A549 (cell line): Measurements from ENCODE around the gene PSMD7.

Experiments used
- EP300 ChIP-seq, 2 experiments: fragments of >200 bp; sonication (Bioruptor Twin); formaldehyde crosslinking; IDR thresholded peaks; 2 replicates in 1 of 2; 3 replicates in 1 of 2; pipeline ENCODE4 v1.6.1; 2016 to 2017
- FOSB ChIP-seq: fragments of 250-450 bp; sonication (Bioruptor Pico); IDR thresholded peaks from 2 replicates; pipeline ENCODE4 v1.5.0; 2020; ENCODE audit warnings: mild to moderate bottlenecking, moderate library complexity
- HOXA7 ChIP-seq: fragments of 250-450 bp; sonication (Bioruptor Pico); IDR thresholded peaks from 2 replicates; pipeline ENCODE4 v1.5.0; 2020; ENCODE audit warnings: mild to moderate bottlenecking, moderate library complexity
- MAX ChIP-seq: IDR thresholded peaks from 2 replicates; pipeline ENCODE4 v1.6.1; 2012
- MAZ ChIP-seq: fragments of 150-350 bp; IDR thresholded peaks from 2 replicates; pipeline ENCODE4 v1.6.1; 2014; ENCODE audit warnings: antibody characterized with exemption, low read depth, low read length, borderline replicate concordance
- POLR2A ChIP-seq: IDR thresholded peaks from 2 replicates; pipeline ENCODE4 v1.6.1; 2012; ENCODE audit warnings: mild to moderate bottlenecking, low read length
- RAD21 ChIP-seq, 2 experiments: fragments of >200 bp in 1 of 2; sonication (Bioruptor Twin) in 1 of 2; formaldehyde crosslinking in 1 of 2; IDR thresholded peaks in 1 of 2; conservative IDR thresholded peaks in 1 of 2; 2 replicates in 1 of 2; 3 replicates in 1 of 2; pipeline ENCODE4 v1.6.1; 2012 to 2018; ENCODE audit warnings: inconsistent platforms in 1 of 2
- REST ChIP-seq: fragments of 200-600 bp; sonication (generic); IDR thresholded peaks from 2 replicates; pipeline ENCODE4 v1.6.1; 2016; ENCODE audit warnings: antibody characterized with exemption, mild to moderate bottlenecking, moderate library complexity
- RNF2 ChIP-seq: fragments of 200-600 bp; sonication (generic); IDR thresholded peaks from 2 replicates; pipeline ENCODE4 v1.6.1; 2016; ENCODE audit warnings: low read depth, mild to moderate bottlenecking, antibody characterized with exemption, moderate library complexity, borderline replicate concordance
- TF ChIP-seq, protein P1 (sequence below): fragments of >200 bp; sonication (Bioruptor Twin); formaldehyde crosslinking; IDR thresholded peaks from 3 replicates; pipeline ENCODE4 v1.5.1; 2016
- TF ChIP-seq, protein P2 (sequence below): IDR thresholded peaks from 2 replicates; pipeline ENCODE4 v1.6.1; 2012
- TF ChIP-seq, protein P3 (sequence below): fragments of 450-650 bp; IDR thresholded peaks from 2 replicates; pipeline ENCODE4 v1.6.1; 2014; ENCODE audit warnings: antibody characterized with exemption
- TF ChIP-seq, protein P4 (sequence below): fragments of 250-450 bp; sonication (Bioruptor Pico); IDR thresholded peaks from 2 replicates; pipeline ENCODE4 v1.5.0; 2021; ENCODE audit warnings: mild to moderate bottlenecking, moderate library complexity, borderline replicate concordance

DNA sequence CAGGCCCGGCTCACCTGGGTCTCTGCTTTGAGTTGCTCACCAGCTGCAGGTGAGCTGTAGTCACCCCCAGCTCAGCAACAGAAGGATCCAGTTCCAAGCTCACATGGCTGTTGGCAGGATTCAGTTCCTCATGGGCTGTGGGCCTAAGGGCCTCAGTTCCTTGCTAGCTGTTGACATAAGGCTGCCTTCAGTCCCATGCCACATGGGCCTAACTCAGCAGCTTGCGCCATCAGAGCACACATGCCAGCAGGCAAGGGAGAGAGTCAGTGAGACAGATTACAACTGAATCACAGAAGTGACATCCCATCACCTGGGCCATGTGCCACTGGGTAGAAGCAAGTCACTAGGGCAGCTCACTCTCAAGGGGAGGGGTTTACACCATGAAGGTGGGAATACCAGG is 24.7 kb downstream of the PSMD7 start:
- TF ChIP-seq, protein P1, sequence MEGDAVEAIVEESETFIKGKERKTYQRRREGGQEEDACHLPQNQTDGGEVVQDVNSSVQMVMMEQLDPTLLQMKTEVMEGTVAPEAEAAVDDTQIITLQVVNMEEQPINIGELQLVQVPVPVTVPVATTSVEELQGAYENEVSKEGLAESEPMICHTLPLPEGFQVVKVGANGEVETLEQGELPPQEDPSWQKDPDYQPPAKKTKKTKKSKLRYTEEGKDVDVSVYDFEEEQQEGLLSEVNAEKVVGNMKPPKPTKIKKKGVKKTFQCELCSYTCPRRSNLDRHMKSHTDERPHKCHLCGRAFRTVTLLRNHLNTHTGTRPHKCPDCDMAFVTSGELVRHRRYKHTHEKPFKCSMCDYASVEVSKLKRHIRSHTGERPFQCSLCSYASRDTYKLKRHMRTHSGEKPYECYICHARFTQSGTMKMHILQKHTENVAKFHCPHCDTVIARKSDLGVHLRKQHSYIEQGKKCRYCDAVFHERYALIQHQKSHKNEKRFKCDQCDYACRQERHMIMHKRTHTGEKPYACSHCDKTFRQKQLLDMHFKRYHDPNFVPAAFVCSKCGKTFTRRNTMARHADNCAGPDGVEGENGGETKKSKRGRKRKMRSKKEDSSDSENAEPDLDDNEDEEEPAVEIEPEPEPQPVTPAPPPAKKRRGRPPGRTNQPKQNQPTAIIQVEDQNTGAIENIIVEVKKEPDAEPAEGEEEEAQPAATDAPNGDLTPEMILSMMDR, result no peak
- TF ChIP-seq FOSB (CRISPR knock-in tag), result no peak
- TF ChIP-seq POLR2A, result no peak
- no peak for TF ChIP-seq RAD21 (conservative IDR thresholded peaks at IDR 0.05 in 1 of 2, IDR thresholded peaks at IDR 0.05 in 1 of 2)
- TF ChIP-seq, protein P2, sequence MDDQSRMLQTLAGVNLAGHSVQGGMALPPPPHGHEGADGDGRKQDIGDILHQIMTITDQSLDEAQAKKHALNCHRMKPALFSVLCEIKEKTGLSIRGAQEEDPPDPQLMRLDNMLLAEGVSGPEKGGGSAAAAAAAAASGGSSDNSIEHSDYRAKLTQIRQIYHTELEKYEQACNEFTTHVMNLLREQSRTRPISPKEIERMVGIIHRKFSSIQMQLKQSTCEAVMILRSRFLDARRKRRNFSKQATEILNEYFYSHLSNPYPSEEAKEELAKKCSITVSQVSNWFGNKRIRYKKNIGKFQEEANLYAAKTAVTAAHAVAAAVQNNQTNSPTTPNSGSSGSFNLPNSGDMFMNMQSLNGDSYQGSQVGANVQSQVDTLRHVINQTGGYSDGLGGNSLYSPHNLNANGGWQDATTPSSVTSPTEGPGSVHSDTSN, result no peak
- TF ChIP-seq, protein P3, sequence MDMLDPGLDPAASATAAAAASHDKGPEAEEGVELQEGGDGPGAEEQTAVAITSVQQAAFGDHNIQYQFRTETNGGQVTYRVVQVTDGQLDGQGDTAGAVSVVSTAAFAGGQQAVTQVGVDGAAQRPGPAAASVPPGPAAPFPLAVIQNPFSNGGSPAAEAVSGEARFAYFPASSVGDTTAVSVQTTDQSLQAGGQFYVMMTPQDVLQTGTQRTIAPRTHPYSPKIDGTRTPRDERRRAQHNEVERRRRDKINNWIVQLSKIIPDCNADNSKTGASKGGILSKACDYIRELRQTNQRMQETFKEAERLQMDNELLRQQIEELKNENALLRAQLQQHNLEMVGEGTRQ, result no peak
- TF ChIP-seq REST, result no peak
- TF ChIP-seq, protein P4, sequence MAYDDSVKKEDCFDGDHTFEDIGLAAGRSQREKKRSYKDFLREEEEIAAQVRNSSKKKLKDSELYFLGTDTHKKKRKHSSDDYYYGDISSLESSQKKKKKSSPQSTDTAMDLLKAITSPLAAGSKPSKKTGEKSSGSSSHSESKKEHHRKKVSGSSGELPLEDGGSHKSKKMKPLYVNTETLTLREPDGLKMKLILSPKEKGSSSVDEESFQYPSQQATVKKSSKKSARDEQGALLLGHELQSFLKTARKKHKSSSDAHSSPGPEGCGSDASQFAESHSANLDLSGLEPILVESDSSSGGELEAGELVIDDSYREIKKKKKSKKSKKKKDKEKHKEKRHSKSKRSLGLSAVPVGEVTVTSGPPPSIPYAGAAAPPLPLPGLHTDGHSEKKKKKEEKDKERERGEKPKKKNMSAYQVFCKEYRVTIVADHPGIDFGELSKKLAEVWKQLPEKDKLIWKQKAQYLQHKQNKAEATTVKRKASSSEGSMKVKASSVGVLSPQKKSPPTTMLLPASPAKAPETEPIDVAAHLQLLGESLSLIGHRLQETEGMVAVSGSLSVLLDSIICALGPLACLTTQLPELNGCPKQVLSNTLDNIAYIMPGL (CRISPR knock-in tag), result no peak
- TF ChIP-seq RNF2, result no peak
- no peak for TF ChIP-seq HOXA7 (CRISPR knock-in tag)
- no peak for TF ChIP-seq EP300 (IDR thresholded peaks at IDR 0.05)
- TF ChIP-seq MAX, result no peak
- TF ChIP-seq MAZ, result no peak
